ENCODE data around the gene NDUFV3. TPM values are rescaled to one million over a fixed set of nuclear protein-coding genes. Genes with fewer than 3 reads are reported as not detected.
"Not testable (repeated sequence)": the region's sequence is repeated elsewhere in the genome, so short reads cannot be mapped to it uniquely, and the experiment has no call there.

Gene NDUFV3
- total RNA-seq, 6 experiments from 2014 or later, result 18.9 to 39.1 (median 23.6) TPM

- intact Hi-C loops (cut with DNase I), result no loop called here
- peak overlapping the region; percentile 86 to 89 (median 88) for H3K27ac ChIP-seq
- no peaks in the 10 kb centered on the region for H3K27me3 ChIP-seq
- WGBS (ENCODE audit: insufficient coverage, low coverage, low lambda C conversion rate, missing lambda C conversion rate), result 9% methylated on average over 18 of the region's 18 CpGs
- DNase-seq (no peak), ATAC-seq (peak in 3 of 4 donors; percentile 25 to 51 (median 35))
- H3K9me3 ChIP-seq, result no peaks in the 10 kb centered on the region
- H3K4me1 ChIP-seq, result peaks cover 0 to 5% (median 0%) of the 10 kb centered on the region in 4 donors
- H3K4me3 ChIP-seq, result peak overlapping the region; percentile 81 to 95 (median 83)
- TF ChIP-seq POLR2A (IDR thresholded peaks at IDR 0.05) (no peak), CTCF (IDR thresholded peaks at IDR 0.05) (no peak)
- peaks cover 0 to 9% (median 4%) of the 10 kb centered on the region in 4 donors for H3K36me3 ChIP-seq
Measured at GRCh38 chr21:42892582-42892930, 553 bp upstream of the NDUFV3 start.

GRCh38 chr21:42900446-42900845 is 7.3 kb downstream of the NDUFV3 start:
- no peak for ATAC-seq
- Histone ChIP-seq H3K27me3 (no peaks in the 10 kb centered on the region), H3K9me3 (no peaks in the 10 kb centered on the region), H3K4me1 (no peaks in the 10 kb centered on the region), H3K27ac (no peak overlapping the region), H3K36me3 (peaks cover 0 to 63% (median 17%) of the 10 kb centered on the region in 4 donors), H3K4me3 (no peak overlapping the region)
- TF ChIP-seq CTCF (IDR thresholded peaks at IDR 0.05), result no peak
- TF ChIP-seq POLR2A (IDR thresholded peaks at IDR 0.05), result no peak
- intact Hi-C loops (cut with DNase I), result no loop called here
- DNase-seq, result no peak
- 48% methylated on average over 2 of the region's 4 CpGs for WGBS (ENCODE audit: insufficient coverage, low coverage, low lambda C conversion rate, missing lambda C conversion rate)

GRCh38 chr21:42903817-42904216 is 10.7 kb downstream of the NDUFV3 start:
- Histone ChIP-seq H3K27me3 (no peaks in the 10 kb centered on the region), H3K4me1 (no peaks in the 10 kb centered on the region), H3K9me3 (no peaks in the 10 kb centered on the region), H3K4me3 (no peak overlapping the region), H3K27ac (no peak overlapping the region), H3K36me3 (peaks cover 0 to 56% (median 18%) of the 10 kb centered on the region in 4 donors)
- whole genome bisulfite sequencing (ENCODE audit: insufficient coverage, low coverage, low lambda C conversion rate, missing lambda C conversion rate), result 94% methylated on average over 6 of the region's 11 CpGs
- ATAC-seq, result no peak
- no peak for DNase-seq
- intact Hi-C loops (cut with DNase I), result no loop called here
- TF ChIP-seq POLR2A (IDR thresholded peaks at IDR 0.05), result no peak
- TF ChIP-seq CTCF (IDR thresholded peaks at IDR 0.05), result no peak

GRCh38 chr21:42905195-42905594 is 12.1 kb downstream of the NDUFV3 start:
- no peaks in the 10 kb centered on the region for H3K27me3 ChIP-seq
- H3K27ac ChIP-seq, result no peak overlapping the region
- no peak overlapping the region for H3K4me3 ChIP-seq
- WGBS (ENCODE audit: insufficient coverage, low coverage, low lambda C conversion rate, missing lambda C conversion rate), result 97% methylated on average over 5 of the region's 8 CpGs
- DNase-seq (no peak), ATAC-seq (no peak)
- peaks cover 0 to 68% (median 26%) of the 10 kb centered on the region in 4 donors for H3K36me3 ChIP-seq
- H3K9me3 ChIP-seq, result no peaks in the 10 kb centered on the region
- intact Hi-C loops (cut with DNase I), result no loop called here
- no peaks in the 10 kb centered on the region for H3K4me1 ChIP-seq
- no peak for TF ChIP-seq POLR2A (IDR thresholded peaks at IDR 0.05)
- no peak for TF ChIP-seq CTCF (IDR thresholded peaks at IDR 0.05)

GRCh38 chr21:42906233-42906632 is 13.1 kb downstream of the NDUFV3 start:
- Histone ChIP-seq H3K36me3 (peaks cover 0 to 69% (median 30%) of the 10 kb centered on the region in 4 donors), H3K9me3 (no peaks in the 10 kb centered on the region), H3K4me3 (no peak overlapping the region), H3K27me3 (no peaks in the 10 kb centered on the region), H3K27ac (no peak overlapping the region), H3K4me1 (no peaks in the 10 kb centered on the region)
- intact Hi-C loops (cut with DNase I), result no loop called here
- TF ChIP-seq POLR2A (IDR thresholded peaks at IDR 0.05) (no peak), CTCF (IDR thresholded peaks at IDR 0.05) (no peak)
- ATAC-seq, result no peak
- 96% methylated on average over 16 of the region's 16 CpGs for WGBS (ENCODE audit: insufficient coverage, low coverage, low lambda C conversion rate, missing lambda C conversion rate)
- no peak for DNase-seq

GRCh38 chr21:42908484-42908883 is 15.4 kb downstream of the NDUFV3 start:
- peaks cover 0 to 62% (median 35%) of the 10 kb centered on the region in 4 donors for H3K36me3 ChIP-seq
- not testable (repeated sequence) for H3K4me1 ChIP-seq

GRCh38 chr21:42911920-42912319 is 18.8 kb downstream of the NDUFV3 start:
- not testable (repeated sequence) for H3K4me1 ChIP-seq, DNase-seq, H3K27me3 ChIP-seq, H3K4me3 ChIP-seq, ATAC-seq, H3K27ac ChIP-seq, H3K9me3 ChIP-seq
- 95% methylated on average over 6 of the region's 6 CpGs for WGBS (ENCODE audit: insufficient coverage, low coverage, low lambda C conversion rate, missing lambda C conversion rate)
- peaks cover 0 to 40% (median 24%) of the 10 kb centered on the region in 4 donors for H3K36me3 ChIP-seq
- intact Hi-C loops (cut with DNase I), result loop anchor here in 1 of 2 donors (10.0 kb wide), 1 partner anchor 57 kb away; no protein-coding TSS in a partner anchor

More at GRCh38 chr21:42908484-42908883, 15.4 kb downstream of the NDUFV3 start:
- H3K27me3 ChIP-seq; H3K27ac ChIP-seq; H3K9me3 ChIP-seq; H3K4me3 ChIP-seq; DNase-seq; ATAC-seq; intact Hi-C loops (cut with DNase I): not testable (repeated sequence)
- 84% methylated on average over 7 of the region's 9 CpGs for WGBS (ENCODE audit: insufficient coverage, low coverage, low lambda C conversion rate, missing lambda C conversion rate)
